ENCODE results near the gene SEMA5A.

DNA sequence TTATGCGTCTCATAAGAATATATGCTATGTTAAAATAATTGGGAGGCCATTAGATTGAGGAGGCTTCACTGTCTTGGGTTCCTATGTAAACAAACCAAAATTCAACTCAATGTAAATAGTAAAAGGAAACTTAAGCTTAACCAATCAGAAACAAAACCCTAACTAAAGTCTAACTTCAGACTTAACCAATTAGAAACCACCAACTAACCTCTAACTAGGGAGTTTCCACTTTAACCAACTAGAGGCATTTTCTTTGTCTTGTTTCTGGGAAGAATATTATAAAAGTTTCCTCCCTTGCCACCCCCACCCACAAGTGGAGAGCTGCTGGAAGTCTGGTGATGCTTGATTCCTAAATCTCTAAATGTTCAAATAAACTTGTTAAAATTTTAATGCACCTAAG is 214.5 kb downstream of the SEMA5A start:
- TF ChIP-seq POLR2A (IDR thresholded peaks at IDR 0.05), result no peak
- TF ChIP-seq, protein P1, sequence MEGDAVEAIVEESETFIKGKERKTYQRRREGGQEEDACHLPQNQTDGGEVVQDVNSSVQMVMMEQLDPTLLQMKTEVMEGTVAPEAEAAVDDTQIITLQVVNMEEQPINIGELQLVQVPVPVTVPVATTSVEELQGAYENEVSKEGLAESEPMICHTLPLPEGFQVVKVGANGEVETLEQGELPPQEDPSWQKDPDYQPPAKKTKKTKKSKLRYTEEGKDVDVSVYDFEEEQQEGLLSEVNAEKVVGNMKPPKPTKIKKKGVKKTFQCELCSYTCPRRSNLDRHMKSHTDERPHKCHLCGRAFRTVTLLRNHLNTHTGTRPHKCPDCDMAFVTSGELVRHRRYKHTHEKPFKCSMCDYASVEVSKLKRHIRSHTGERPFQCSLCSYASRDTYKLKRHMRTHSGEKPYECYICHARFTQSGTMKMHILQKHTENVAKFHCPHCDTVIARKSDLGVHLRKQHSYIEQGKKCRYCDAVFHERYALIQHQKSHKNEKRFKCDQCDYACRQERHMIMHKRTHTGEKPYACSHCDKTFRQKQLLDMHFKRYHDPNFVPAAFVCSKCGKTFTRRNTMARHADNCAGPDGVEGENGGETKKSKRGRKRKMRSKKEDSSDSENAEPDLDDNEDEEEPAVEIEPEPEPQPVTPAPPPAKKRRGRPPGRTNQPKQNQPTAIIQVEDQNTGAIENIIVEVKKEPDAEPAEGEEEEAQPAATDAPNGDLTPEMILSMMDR (IDR thresholded peaks at IDR 0.05), result no peak

Data from breast epithelium (tissue), 3 donors.